ENCODE data around the gene RAB38. TPM values are rescaled to one million over a fixed set of nuclear protein-coding genes. Genes with fewer than 3 reads are reported as not detected.

Gene RAB38
- total RNA-seq, 2 experiments from 2014 or later: 0.70 to 0.82 TPM

DNA sequence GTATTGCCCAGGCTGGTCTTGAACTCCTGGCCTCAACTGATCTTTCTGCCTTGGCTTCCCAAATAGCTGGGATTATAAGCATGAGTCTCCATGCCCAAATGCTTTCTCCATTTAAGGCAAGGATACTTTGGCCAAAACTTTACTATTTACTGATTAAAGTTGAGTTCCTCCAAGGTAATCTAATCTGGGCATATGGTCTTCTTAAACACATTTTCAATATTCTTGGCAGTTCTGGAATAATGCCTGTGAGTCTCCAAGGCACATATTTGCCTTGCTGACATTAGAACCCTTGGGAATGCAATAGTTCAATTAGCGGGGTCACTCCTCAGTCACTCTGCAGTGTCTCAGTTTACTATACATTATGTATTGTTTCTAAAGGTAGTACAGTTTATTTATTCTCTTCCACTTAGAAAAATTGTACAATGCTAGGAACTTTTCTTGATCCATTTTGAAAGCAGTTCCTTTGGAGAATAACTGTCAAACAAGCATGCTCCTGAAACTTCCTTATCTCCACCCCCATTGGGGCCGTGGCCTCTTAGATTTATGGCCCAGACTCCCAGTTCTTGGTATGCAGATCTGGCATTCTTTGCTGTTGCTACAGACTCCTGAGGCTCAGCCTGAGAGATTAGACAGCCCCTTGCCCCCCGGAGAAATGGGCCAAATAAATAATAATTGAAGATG lies 13.1 kb upstream of the RAB38 start:
- no peak for ATAC-seq
- H3K36me3 Mint-ChIP-seq (ENCODE audit: low read depth): no peaks in the 10 kb centered on the region
- H3K9me3 Mint-ChIP-seq (ENCODE audit: insufficient read depth): no peaks in the 10 kb centered on the region
- CTCF ChIA-PET: no interaction called here
- no peak overlapping the region for H3K4me3 Mint-ChIP-seq
- no peak overlapping the region for H3K27ac Mint-ChIP-seq
- H3K27me3 Mint-ChIP-seq (ENCODE audit: low read depth): peaks cover 10% of the 10 kb centered on the region
- POLR2A ChIA-PET: no interaction called here
- H3K4me1 Mint-ChIP-seq (ENCODE audit: low read depth): no peaks in the 10 kb centered on the region
- no peak for DNase-seq

DNA sequence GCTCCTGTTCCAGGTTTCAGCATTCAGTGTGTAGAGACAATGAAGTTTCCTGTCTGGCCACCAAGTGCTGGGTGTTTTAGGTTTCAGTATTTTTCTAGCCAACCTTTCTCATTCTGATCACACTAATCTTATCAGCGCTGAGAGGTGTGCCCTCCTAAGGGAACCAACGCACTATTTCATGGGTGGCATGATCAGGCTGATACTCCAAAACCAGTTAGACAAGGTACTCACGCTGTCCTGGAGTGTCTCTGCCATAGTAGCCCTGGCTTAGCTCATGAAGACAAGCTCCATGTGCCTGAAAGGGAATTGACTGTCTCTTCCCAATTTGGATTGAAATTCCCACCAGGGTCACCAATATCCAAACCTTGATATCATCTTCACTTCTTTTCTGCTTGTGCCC lies 8.0 kb upstream of the RAB38 start:
- ChIA-PET CTCF (interaction anchor here (0.6 kb wide), 1 partner anchor 1785 kb away, joined by 3 read pairs; no protein-coding TSS in a partner anchor), POLR2A (no interaction called here)
- Mint-ChIP-seq H3K36me3 (ENCODE audit: low read depth) (no peaks in the 10 kb centered on the region), H3K27me3 (ENCODE audit: low read depth) (peaks cover 20% of the 10 kb centered on the region), H3K27ac (no peak overlapping the region), H3K4me3 (no peak overlapping the region), H3K9me3 (ENCODE audit: insufficient read depth) (no peaks in the 10 kb centered on the region), H3K4me1 (ENCODE audit: low read depth) (peaks cover 23% of the 10 kb centered on the region)
- no peak for ATAC-seq
- DNase-seq: no peak

DNA sequence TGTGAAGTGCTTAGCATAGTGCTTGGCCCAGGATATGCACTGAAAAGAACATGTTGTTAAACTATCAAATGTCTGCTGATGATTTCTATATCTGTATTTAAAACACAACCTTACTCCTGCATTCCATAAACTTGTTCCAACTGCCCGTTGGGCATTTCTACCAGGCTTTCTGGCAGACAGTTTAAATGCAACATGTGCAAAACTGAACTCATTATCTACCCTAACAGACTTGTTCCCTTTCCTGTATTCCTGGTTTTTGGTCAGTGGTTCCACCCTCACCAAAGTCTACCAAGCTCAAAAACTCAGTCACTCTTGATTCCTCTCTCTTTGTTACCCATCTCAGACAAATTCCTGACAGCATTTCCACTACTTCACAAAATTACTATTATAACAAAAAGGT lies 6.5 kb upstream of the RAB38 start:
- no peaks in the 10 kb centered on the region for H3K9me3 Mint-ChIP-seq (ENCODE audit: insufficient read depth)
- POLR2A ChIA-PET: no interaction called here
- ATAC-seq (no peak), DNase-seq (no peak)
- no peak overlapping the region for H3K4me3 Mint-ChIP-seq
- no peak overlapping the region for H3K27ac Mint-ChIP-seq
- peaks cover 27% of the 10 kb centered on the region for H3K4me1 Mint-ChIP-seq (ENCODE audit: low read depth)
- CTCF ChIA-PET: interaction anchor here (0.6 kb wide), 1 partner anchor 362 kb away, joined by 3 read pairs; no protein-coding TSS in a partner anchor
- peaks cover 20% of the 10 kb centered on the region for H3K27me3 Mint-ChIP-seq (ENCODE audit: low read depth)
- no peaks in the 10 kb centered on the region for H3K36me3 Mint-ChIP-seq (ENCODE audit: low read depth)

DNA sequence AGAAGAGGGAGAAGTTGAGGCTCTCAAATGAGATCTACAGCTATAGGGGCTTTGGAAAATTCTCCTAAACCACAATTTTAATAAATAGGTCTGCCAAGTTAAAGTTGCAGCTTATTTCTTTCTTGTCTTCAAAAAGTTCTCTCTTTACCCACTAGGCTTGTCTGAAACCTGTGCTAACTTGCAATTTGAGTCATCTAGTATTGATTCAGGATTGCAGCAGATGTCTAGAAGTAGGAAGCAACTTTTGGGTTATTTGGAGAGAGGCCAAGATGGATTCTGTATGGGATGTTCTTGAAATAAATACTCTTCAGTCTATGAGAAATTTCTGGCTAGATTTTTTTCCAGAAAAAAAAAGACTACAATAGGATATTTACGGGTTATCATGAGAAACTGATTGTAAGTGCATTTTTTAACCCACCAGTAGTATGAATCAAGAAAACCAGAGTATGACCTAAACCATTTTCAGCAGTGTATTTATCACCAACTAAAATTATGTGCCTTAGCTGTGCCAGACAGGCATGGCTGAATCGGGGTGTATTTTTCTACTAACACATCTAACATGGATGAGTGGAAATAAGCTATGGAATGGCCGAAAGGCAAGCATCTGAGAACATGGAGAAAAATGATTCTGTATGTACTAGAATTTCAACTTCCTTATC lies 4.9 kb upstream of the RAB38 start:
- H3K36me3 Mint-ChIP-seq (ENCODE audit: low read depth): no peaks in the 10 kb centered on the region
- ChIA-PET POLR2A (interaction anchor here (0.5 to 3.1 kb wide), 2 partner anchors 157 to 1500 kb away, joined by 4 to 10 read pairs; partner anchors contain the start of gene CTSC), CTCF (interaction anchor here (0.6 to 1.8 kb wide), 5 partner anchors 52 to 371 kb away, joined by 3 to 6 read pairs (median 3); no protein-coding TSS in a partner anchor)
- DNase-seq (no peak), ATAC-seq (no peak)
- H3K9me3 Mint-ChIP-seq (ENCODE audit: insufficient read depth): no peaks in the 10 kb centered on the region
- peaks cover 20% of the 10 kb centered on the region for H3K27me3 Mint-ChIP-seq (ENCODE audit: low read depth)
- H3K4me1 Mint-ChIP-seq (ENCODE audit: low read depth): peaks cover 34% of the 10 kb centered on the region
- no peak overlapping the region for H3K27ac Mint-ChIP-seq
- H3K4me3 Mint-ChIP-seq: no peak overlapping the region

DNA sequence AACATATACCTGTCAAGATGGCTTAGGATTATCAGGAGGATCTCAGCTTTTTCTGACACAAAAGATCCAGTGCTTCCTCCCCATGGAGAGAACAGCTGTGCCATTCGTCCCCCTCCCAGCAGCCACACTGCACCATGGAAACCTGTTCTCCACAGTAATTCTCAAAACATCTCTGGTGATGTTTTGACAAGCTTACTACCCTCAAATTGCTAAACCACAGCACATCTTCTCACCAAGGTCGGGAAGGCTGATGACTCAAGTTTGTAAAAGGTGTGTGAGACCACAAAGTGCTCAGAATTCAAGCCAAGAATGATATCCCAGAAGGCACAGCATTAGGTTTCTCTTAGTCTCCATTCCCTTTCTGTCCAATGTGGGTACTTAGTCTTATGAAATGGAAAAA lies 3.9 kb upstream of the RAB38 start:
- POLR2A ChIA-PET: interaction anchor here (3.1 kb wide), 1 partner anchor 158 kb away, joined by 10 read pairs; the partner anchor contains the start of gene CTSC
- Mint-ChIP-seq H3K36me3 (ENCODE audit: low read depth) (no peaks in the 10 kb centered on the region), H3K27me3 (ENCODE audit: low read depth) (peaks cover 17% of the 10 kb centered on the region), H3K4me1 (ENCODE audit: low read depth) (peaks cover 43% of the 10 kb centered on the region), H3K27ac (peak overlapping the region; percentile 47), H3K9me3 (ENCODE audit: insufficient read depth) (no peaks in the 10 kb centered on the region), H3K4me3 (no peak overlapping the region)
- CTCF ChIA-PET: interaction anchor here (1.0 to 1.8 kb wide), 5 partner anchors 8 to 372 kb away, joined by 3 to 6 read pairs (median 3); no protein-coding TSS in a partner anchor
- DNase-seq (peak; percentile 53), ATAC-seq (peak; percentile 54)

DNA sequence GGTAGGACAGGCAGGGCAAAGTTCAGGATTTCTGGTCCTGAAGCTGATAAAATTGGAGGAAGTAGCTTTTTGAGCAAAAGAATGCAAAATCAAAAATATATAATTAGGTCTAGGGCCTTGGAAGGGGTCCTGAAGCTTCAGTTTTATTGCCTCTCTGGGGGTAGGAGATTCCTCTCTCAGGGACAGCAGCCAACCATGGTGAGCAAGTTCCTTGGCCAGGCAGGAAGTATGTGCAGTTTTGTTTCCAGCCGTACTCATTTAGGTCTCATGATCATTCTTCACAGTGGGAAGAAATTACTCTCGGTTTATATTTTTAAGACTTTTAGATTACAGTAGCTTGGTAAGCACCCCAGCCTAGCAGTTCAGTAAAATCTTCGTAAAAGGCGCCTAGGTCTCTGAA lies 2.9 kb upstream of the RAB38 start:
- H3K4me1 Mint-ChIP-seq (ENCODE audit: low read depth): peaks cover 50% of the 10 kb centered on the region
- POLR2A ChIA-PET: interaction anchor here (3.1 kb wide), 1 partner anchor 159 kb away, joined by 10 read pairs; the partner anchor contains the start of gene CTSC

DNA sequence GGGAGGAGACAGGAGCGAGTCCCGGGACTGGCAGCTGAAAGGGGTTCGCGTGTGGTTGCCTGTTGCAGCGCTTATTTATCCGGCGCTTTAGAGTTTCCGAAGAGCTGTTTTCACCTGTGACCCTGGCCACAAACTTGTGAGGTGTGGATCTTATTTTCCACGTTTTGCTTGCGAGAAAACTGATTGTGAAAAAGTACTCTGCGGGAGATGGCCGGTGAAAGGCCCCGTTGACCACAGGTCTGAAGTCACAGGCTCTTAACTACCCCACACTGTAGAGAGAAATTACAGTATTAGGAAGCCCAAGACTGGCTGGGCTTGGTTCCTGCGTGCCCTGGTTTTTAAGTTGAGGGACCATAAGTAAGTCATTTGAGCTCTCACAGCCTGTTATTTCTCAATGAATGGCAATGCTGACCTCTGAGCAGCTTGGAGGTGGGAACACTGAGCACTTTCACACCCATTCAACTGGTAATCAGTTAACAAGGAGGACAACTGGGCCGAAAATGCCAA lies 379 bp upstream of the RAB38 start:
- H3K27me3 Mint-ChIP-seq (ENCODE audit: low read depth): no peaks in the 10 kb centered on the region
- no peak for DNase-seq
- no peaks in the 10 kb centered on the region for H3K36me3 Mint-ChIP-seq (ENCODE audit: low read depth)
- peak; percentile 13 for ATAC-seq
- no peak overlapping the region for H3K27ac Mint-ChIP-seq
- H3K4me1 Mint-ChIP-seq (ENCODE audit: low read depth): peaks cover 50% of the 10 kb centered on the region
- no peaks in the 10 kb centered on the region for H3K9me3 Mint-ChIP-seq (ENCODE audit: insufficient read depth)
- CTCF ChIA-PET: no interaction called here
- peak overlapping the region; percentile 12 for H3K4me3 Mint-ChIP-seq
- POLR2A ChIA-PET: no interaction called here

More for the DNA sequence above, 2.9 kb upstream of the RAB38 start:
- Mint-ChIP-seq H3K9me3 (ENCODE audit: insufficient read depth) (no peaks in the 10 kb centered on the region), H3K27me3 (ENCODE audit: low read depth) (peaks cover 11% of the 10 kb centered on the region), H3K27ac (no peak overlapping the region), H3K4me3 (no peak overlapping the region), H3K36me3 (ENCODE audit: low read depth) (no peaks in the 10 kb centered on the region)
- ATAC-seq (no peak), DNase-seq (no peak)
- CTCF ChIA-PET: interaction anchor here (0.8 to 1.8 kb wide), 2 partner anchors 307 to 373 kb away, joined by 3 to 5 read pairs; no protein-coding TSS in a partner anchor

DNA sequence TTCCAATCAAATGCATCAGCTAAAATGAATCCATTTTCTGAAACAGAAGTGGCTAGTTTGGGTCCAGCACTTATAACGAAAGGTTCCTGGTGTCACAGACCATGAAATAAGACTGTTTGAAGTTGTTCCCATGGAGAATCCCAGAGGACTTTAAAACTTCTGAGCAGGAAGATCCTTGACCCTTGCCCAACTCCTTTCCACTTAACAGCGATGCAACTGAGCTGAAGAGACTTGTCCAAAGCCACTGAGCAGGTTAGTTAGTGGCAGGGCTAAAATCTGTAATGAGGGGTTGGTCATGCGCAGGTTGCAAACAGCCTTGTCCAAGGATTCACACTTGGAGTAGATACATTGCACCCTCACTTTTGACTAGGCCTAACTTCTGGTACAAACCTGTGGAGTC lies 1.3 kb downstream of the RAB38 start:
- H3K36me3 Mint-ChIP-seq (ENCODE audit: low read depth): no peaks in the 10 kb centered on the region
- H3K4me1 Mint-ChIP-seq (ENCODE audit: low read depth): peaks cover 34% of the 10 kb centered on the region
- CTCF ChIA-PET: no interaction called here
- H3K27ac Mint-ChIP-seq: no peak overlapping the region
- POLR2A ChIA-PET: no interaction called here
- ATAC-seq (no peak), DNase-seq (no peak)
- peaks cover 3% of the 10 kb centered on the region for H3K27me3 Mint-ChIP-seq (ENCODE audit: low read depth)
- H3K9me3 Mint-ChIP-seq (ENCODE audit: insufficient read depth): no peaks in the 10 kb centered on the region
- H3K4me3 Mint-ChIP-seq: peak overlapping the region; percentile 75

DNA sequence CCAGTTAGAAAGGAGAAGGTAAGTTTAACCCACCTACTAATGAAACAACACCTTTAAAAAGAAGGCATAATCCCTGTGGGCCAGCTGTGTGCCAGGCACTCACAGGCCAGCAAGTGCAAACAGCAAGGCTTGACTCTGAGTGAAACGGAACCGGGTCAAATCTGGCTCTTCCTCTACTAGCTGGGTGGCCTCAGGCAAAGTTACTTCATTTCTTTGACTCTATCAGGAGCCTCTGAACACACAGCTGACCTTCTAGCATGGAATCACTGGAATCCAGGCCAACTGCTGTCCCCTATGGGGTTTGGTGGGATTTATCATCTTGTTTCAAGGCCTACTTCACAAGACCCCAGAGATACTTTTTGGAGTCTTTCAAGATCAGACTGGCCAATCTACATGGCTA lies 3.3 kb downstream of the RAB38 start:
- Mint-ChIP-seq H3K36me3 (ENCODE audit: low read depth) (no peaks in the 10 kb centered on the region), H3K27me3 (ENCODE audit: low read depth) (peaks cover 3% of the 10 kb centered on the region), H3K9me3 (ENCODE audit: insufficient read depth) (no peaks in the 10 kb centered on the region), H3K27ac (no peak overlapping the region), H3K4me1 (ENCODE audit: low read depth) (peaks cover 22% of the 10 kb centered on the region), H3K4me3 (no peak overlapping the region)
- ChIA-PET CTCF (interaction anchor here (1.5 kb wide), 1 partner anchor 155 kb away, joined by 4 read pairs; no protein-coding TSS in a partner anchor), POLR2A (no interaction called here)
- DNase-seq: no peak
- ATAC-seq: no peak

DNA sequence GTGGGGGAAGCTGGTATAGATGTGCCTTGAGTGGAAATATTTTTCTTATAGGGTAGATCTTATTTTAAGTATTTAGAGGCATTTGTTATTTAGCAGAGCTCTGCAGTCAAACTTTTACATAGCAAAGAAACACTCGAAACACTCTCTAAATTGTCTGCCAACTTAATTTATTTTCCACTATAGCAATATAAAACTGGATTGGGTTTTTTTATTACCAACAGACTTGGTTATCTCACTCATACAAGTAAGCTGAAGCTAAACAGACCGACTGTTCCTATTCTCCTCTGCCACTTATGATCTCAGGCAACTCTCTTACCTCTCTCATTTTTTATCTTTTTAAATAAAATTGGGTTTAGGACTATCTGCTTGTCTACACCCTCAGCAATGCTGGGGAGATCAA lies 4.6 kb downstream of the RAB38 start:
- Mint-ChIP-seq H3K9me3 (ENCODE audit: insufficient read depth) (no peaks in the 10 kb centered on the region), H3K27me3 (ENCODE audit: low read depth) (peaks cover 5% of the 10 kb centered on the region), H3K36me3 (ENCODE audit: low read depth) (no peaks in the 10 kb centered on the region), H3K27ac (no peak overlapping the region), H3K4me3 (no peak overlapping the region), H3K4me1 (ENCODE audit: low read depth) (peaks cover 22% of the 10 kb centered on the region)
- CTCF ChIA-PET: interaction anchor here (1.2 to 1.3 kb wide), 2 partner anchors 8 to 62 kb away, joined by 3 to 4 read pairs; no protein-coding TSS in a partner anchor
- DNase-seq (no peak), ATAC-seq (no peak)
- POLR2A ChIA-PET: no interaction called here

DNA sequence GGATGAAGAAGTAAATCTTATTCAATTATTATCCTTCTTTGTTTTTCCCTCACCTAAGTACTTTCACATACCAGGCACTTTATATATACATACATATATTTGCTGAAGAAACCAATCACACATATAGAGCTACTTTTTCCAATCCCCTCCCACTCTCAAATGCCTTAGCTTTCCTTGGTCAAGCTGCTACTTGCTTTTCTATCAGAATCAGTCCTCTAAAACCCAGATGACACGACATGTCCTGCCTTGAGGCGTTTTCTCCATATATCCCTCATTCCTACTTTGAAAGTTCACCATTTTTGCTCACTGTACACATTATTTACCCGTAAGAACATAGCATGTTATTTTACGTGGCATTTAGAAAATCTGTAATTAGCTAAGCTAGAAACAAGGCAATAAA lies 5.4 kb downstream of the RAB38 start:
- ChIA-PET POLR2A (no interaction called here), CTCF (interaction anchor here (1.2 to 1.4 kb wide), 2 partner anchors 14 to 63 kb away, joined by 4 read pairs; no protein-coding TSS in a partner anchor)
- Mint-ChIP-seq H3K36me3 (ENCODE audit: low read depth) (no peaks in the 10 kb centered on the region), H3K4me3 (no peak overlapping the region), H3K27ac (no peak overlapping the region), H3K27me3 (ENCODE audit: low read depth) (peaks cover 5% of the 10 kb centered on the region), H3K4me1 (ENCODE audit: low read depth) (peaks cover 14% of the 10 kb centered on the region), H3K9me3 (ENCODE audit: insufficient read depth) (no peaks in the 10 kb centered on the region)
- ATAC-seq (no peak), DNase-seq (no peak)

DNA sequence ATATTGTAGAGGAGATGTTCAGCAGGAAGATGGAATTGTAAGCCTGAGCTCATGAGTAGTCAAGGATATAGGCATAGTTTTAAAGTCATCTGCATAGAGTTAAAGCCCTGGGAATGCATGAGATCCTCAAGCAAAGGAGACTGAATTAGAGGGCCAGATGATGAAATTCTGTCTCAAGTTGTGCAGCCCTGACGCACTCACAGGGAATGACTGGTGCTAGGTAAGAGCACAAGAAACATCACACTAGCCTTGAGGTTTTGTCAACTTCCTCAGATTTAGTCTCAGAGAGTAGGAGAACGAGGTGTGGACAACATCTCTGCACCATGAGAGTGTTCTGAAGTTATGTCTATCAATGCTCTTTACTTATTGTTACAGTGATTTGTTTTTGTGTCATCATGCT lies 5.8 kb downstream of the RAB38 start:
- ATAC-seq (no peak), DNase-seq (no peak)
- H3K27me3 Mint-ChIP-seq (ENCODE audit: low read depth): peaks cover 5% of the 10 kb centered on the region
- CTCF ChIA-PET: interaction anchor here (1.4 kb wide), 1 partner anchor 14 kb away, joined by 4 read pairs; no protein-coding TSS in a partner anchor
- H3K27ac Mint-ChIP-seq: no peak overlapping the region
- H3K9me3 Mint-ChIP-seq (ENCODE audit: insufficient read depth): no peaks in the 10 kb centered on the region
- no peak overlapping the region for H3K4me3 Mint-ChIP-seq
- no peaks in the 10 kb centered on the region for H3K36me3 Mint-ChIP-seq (ENCODE audit: low read depth)
- POLR2A ChIA-PET: no interaction called here
- H3K4me1 Mint-ChIP-seq (ENCODE audit: low read depth): peaks cover 9% of the 10 kb centered on the region

All from activated CD8-positive, alpha-beta T cell treated with anti-CD3 and anti-CD28 coated beads, Interleukin-2, amount 10 ng/mL, durations not matched to agents 7 days and 5 days (primary cell).